ENCODE results near the gene EPHA7.

The EPHA7 gene

GRCh38 chr6:93299622-93300021, 119.7 kb downstream of the EPHA7 start:
- H4K91ac ChIP-seq (ENCODE audit: low read length) = no peak overlapping the region
- H2AFZ ChIP-seq (ENCODE audit: low read depth, low read length) = no peak overlapping the region
- H3K4ac ChIP-seq (ENCODE audit: low read depth in 1 of 2, low read length in 2 of 2) = no peak overlapping the region
- H2AK5ac ChIP-seq (ENCODE audit: low read length, severe bottlenecking) = no peak overlapping the region
- H2BK120ac ChIP-seq (ENCODE audit: low read depth, low read length) = no peak overlapping the region
- H3K27me3 ChIP-seq (ENCODE audit: control insufficient read depth in 1 of 2, insufficient read depth in 1 of 2, low read length in 2 of 2) = no peaks in the 10 kb centered on the region
- no peak overlapping the region for H2BK5ac ChIP-seq (ENCODE audit: low read depth, low read length, poor library complexity, severe bottlenecking)
- H4K8ac ChIP-seq (ENCODE audit: low read length) = no peak overlapping the region
- H3K36me3 ChIP-seq (ENCODE audit: control insufficient read depth in 1 of 2, insufficient read depth in 2 of 2, low read depth in 1 of 2, low read length in 2 of 2) = no peaks in the 10 kb centered on the region
- H3K9ac ChIP-seq (ENCODE audit: low read length) = no peak overlapping the region
- WGBS = 84% methylated on average over 3 of the region's 3 CpGs
- no peak overlapping the region for H3K27ac ChIP-seq (ENCODE audit: low read length, poor library complexity, severe bottlenecking)
- no peak for DNase-seq
- no peak overlapping the region for H3K23ac ChIP-seq (ENCODE audit: low read length in 2 of 2)
- no peak overlapping the region for H2BK12ac ChIP-seq (ENCODE audit: low read length in 2 of 2)
- no peak overlapping the region for H3K4me2 ChIP-seq (ENCODE audit: low read length, poor library complexity, severe bottlenecking)
- H3K4me3 ChIP-seq (ENCODE audit: insufficient read depth in 1 of 2, low read depth in 1 of 2, low read length in 2 of 2) = no peak overlapping the region
- H3K9me3 ChIP-seq (ENCODE audit: control insufficient read depth, low read length) = no peaks in the 10 kb centered on the region
- no peaks in the 10 kb centered on the region for H3K79me1 ChIP-seq (replicated peaks; ENCODE audit: low read length, poor library complexity, severe bottlenecking)
- H3K4me1 ChIP-seq (ENCODE audit: control insufficient read depth, insufficient read depth, low read depth, low read length) = no peaks in the 10 kb centered on the region
- no peak overlapping the region for H3K14ac ChIP-seq (ENCODE audit: low read length in 2 of 2)
- H2BK15ac ChIP-seq (ENCODE audit: low read depth, poor library complexity, severe bottlenecking) = no peak overlapping the region
- no peak overlapping the region for H3K18ac ChIP-seq (ENCODE audit: low read depth in 1 of 2, low read length in 2 of 2)

- H3K79me1 ChIP-seq (replicated peaks; ENCODE audit: low read length, poor library complexity, severe bottlenecking) = no peaks in the 10 kb centered on the region
- no peak overlapping the region for H2BK12ac ChIP-seq (ENCODE audit: low read length in 2 of 2)
- no peak overlapping the region for H3K23ac ChIP-seq (ENCODE audit: low read length in 2 of 2)
- H3K4me3 ChIP-seq (ENCODE audit: insufficient read depth in 1 of 2, low read depth in 1 of 2, low read length in 2 of 2) = no peak overlapping the region
- H3K36me3 ChIP-seq (ENCODE audit: control insufficient read depth in 1 of 2, insufficient read depth in 2 of 2, low read depth in 1 of 2, low read length in 2 of 2) = no peaks in the 10 kb centered on the region
- DNase-seq = no peak
- no peak overlapping the region for H3K9ac ChIP-seq (ENCODE audit: low read length)
- H2BK120ac ChIP-seq (ENCODE audit: low read depth, low read length) = no peak overlapping the region
- H4K91ac ChIP-seq (ENCODE audit: low read length) = no peak overlapping the region
- no peak overlapping the region for H3K14ac ChIP-seq (ENCODE audit: low read length in 2 of 2)
- no peak overlapping the region for H3K4ac ChIP-seq (ENCODE audit: low read depth in 1 of 2, low read length in 2 of 2)
- H3K4me2 ChIP-seq (ENCODE audit: low read length, poor library complexity, severe bottlenecking) = no peak overlapping the region
- no peak overlapping the region for H4K8ac ChIP-seq (ENCODE audit: low read length)
- no peak overlapping the region for H2BK15ac ChIP-seq (ENCODE audit: low read depth, poor library complexity, severe bottlenecking)
- H2AK5ac ChIP-seq (ENCODE audit: low read length, severe bottlenecking) = no peak overlapping the region
- H3K27me3 ChIP-seq (ENCODE audit: control insufficient read depth in 1 of 2, insufficient read depth in 1 of 2, low read length in 2 of 2) = no peaks in the 10 kb centered on the region
- H2BK5ac ChIP-seq (ENCODE audit: low read depth, low read length, poor library complexity, severe bottlenecking) = no peak overlapping the region
- H3K4me1 ChIP-seq (ENCODE audit: control insufficient read depth, insufficient read depth, low read depth, low read length) = no peaks in the 10 kb centered on the region
- no peaks in the 10 kb centered on the region for H3K9me3 ChIP-seq (ENCODE audit: control insufficient read depth, low read length)
- no peak overlapping the region for H3K18ac ChIP-seq (ENCODE audit: low read depth in 1 of 2, low read length in 2 of 2)
- H2AFZ ChIP-seq (ENCODE audit: low read depth, low read length) = no peak overlapping the region
- H3K27ac ChIP-seq (ENCODE audit: low read length, poor library complexity, severe bottlenecking) = no peak overlapping the region
Measured at GRCh38 chr6:93295631-93296030, 123.7 kb downstream of the EPHA7 start.

GRCh38 chr6:93294879-93295278, 124.5 kb downstream of the EPHA7 start:
- WGBS = 100% methylated on average over 1 of the region's 2 CpGs

GRCh38 chr6:93293872-93294271, 125.5 kb downstream of the EPHA7 start:
- Histone ChIP-seq H2BK12ac (ENCODE audit: low read length in 2 of 2) (no peak overlapping the region), H2BK5ac (ENCODE audit: low read depth, low read length, poor library complexity, severe bottlenecking) (no peak overlapping the region), H3K18ac (ENCODE audit: low read depth in 1 of 2, low read length in 2 of 2) (no peak overlapping the region), H3K27ac (ENCODE audit: low read length, poor library complexity, severe bottlenecking) (no peak overlapping the region), H3K4me3 (ENCODE audit: insufficient read depth in 1 of 2, low read depth in 1 of 2, low read length in 2 of 2) (no peak overlapping the region), H3K23ac (ENCODE audit: low read length in 2 of 2) (no peak overlapping the region), H2AK5ac (ENCODE audit: low read length, severe bottlenecking) (no peak overlapping the region), H3K79me1 (replicated peaks; ENCODE audit: low read length, poor library complexity, severe bottlenecking) (no peaks in the 10 kb centered on the region), H2BK120ac (ENCODE audit: low read depth, low read length) (no peak overlapping the region), H3K36me3 (ENCODE audit: control insufficient read depth in 1 of 2, insufficient read depth in 2 of 2, low read depth in 1 of 2, low read length in 2 of 2) (no peaks in the 10 kb centered on the region), H2BK15ac (ENCODE audit: low read depth, poor library complexity, severe bottlenecking) (no peak overlapping the region), H3K4me2 (ENCODE audit: low read length, poor library complexity, severe bottlenecking) (no peak overlapping the region), H4K8ac (ENCODE audit: low read length) (no peak overlapping the region), H3K27me3 (ENCODE audit: control insufficient read depth in 1 of 2, insufficient read depth in 1 of 2, low read length in 2 of 2) (no peaks in the 10 kb centered on the region), H4K91ac (ENCODE audit: low read length) (no peak overlapping the region), H2AFZ (ENCODE audit: low read depth, low read length) (no peak overlapping the region), H3K9me3 (ENCODE audit: control insufficient read depth, low read length) (no peaks in the 10 kb centered on the region), H3K4me1 (ENCODE audit: control insufficient read depth, insufficient read depth, low read depth, low read length) (no peaks in the 10 kb centered on the region), H3K4ac (ENCODE audit: low read depth in 1 of 2, low read length in 2 of 2) (no peak overlapping the region), H3K14ac (ENCODE audit: low read length in 2 of 2) (no peak overlapping the region), H3K9ac (ENCODE audit: low read length) (no peak overlapping the region)
- 93% methylated on average over 5 of the region's 6 CpGs for WGBS
- no peak for DNase-seq

More at GRCh38 chr6:93294879-93295278, 124.5 kb downstream of the EPHA7 start:
- no peak overlapping the region for H4K91ac ChIP-seq (ENCODE audit: low read length)
- H3K14ac ChIP-seq (ENCODE audit: low read length in 2 of 2) = no peak overlapping the region
- no peak overlapping the region for H3K27ac ChIP-seq (ENCODE audit: low read length, poor library complexity, severe bottlenecking)
- no peak overlapping the region for H2BK5ac ChIP-seq (ENCODE audit: low read depth, low read length, poor library complexity, severe bottlenecking)
- H3K18ac ChIP-seq (ENCODE audit: low read depth in 1 of 2, low read length in 2 of 2) = no peak overlapping the region
- H4K8ac ChIP-seq (ENCODE audit: low read length) = no peak overlapping the region
- H3K9ac ChIP-seq (ENCODE audit: low read length) = no peak overlapping the region
- no peaks in the 10 kb centered on the region for H3K27me3 ChIP-seq (ENCODE audit: control insufficient read depth in 1 of 2, insufficient read depth in 1 of 2, low read length in 2 of 2)
- H3K79me1 ChIP-seq (replicated peaks; ENCODE audit: low read length, poor library complexity, severe bottlenecking) = no peaks in the 10 kb centered on the region
- no peak for DNase-seq
- no peak overlapping the region for H2AK5ac ChIP-seq (ENCODE audit: low read length, severe bottlenecking)
- H2BK12ac ChIP-seq (ENCODE audit: low read length in 2 of 2) = no peak overlapping the region
- no peak overlapping the region for H3K4ac ChIP-seq (ENCODE audit: low read depth in 1 of 2, low read length in 2 of 2)
- no peak overlapping the region for H3K23ac ChIP-seq (ENCODE audit: low read length in 2 of 2)
- no peak overlapping the region for H3K4me3 ChIP-seq (ENCODE audit: insufficient read depth in 1 of 2, low read depth in 1 of 2, low read length in 2 of 2)
- no peak overlapping the region for H2BK120ac ChIP-seq (ENCODE audit: low read depth, low read length)
- H2BK15ac ChIP-seq (ENCODE audit: low read depth, poor library complexity, severe bottlenecking) = no peak overlapping the region
- H2AFZ ChIP-seq (ENCODE audit: low read depth, low read length) = no peak overlapping the region
- H3K9me3 ChIP-seq (ENCODE audit: control insufficient read depth, low read length) = no peaks in the 10 kb centered on the region
- no peaks in the 10 kb centered on the region for H3K4me1 ChIP-seq (ENCODE audit: control insufficient read depth, insufficient read depth, low read depth, low read length)
- no peaks in the 10 kb centered on the region for H3K36me3 ChIP-seq (ENCODE audit: control insufficient read depth in 1 of 2, insufficient read depth in 2 of 2, low read depth in 1 of 2, low read length in 2 of 2)
- no peak overlapping the region for H3K4me2 ChIP-seq (ENCODE audit: low read length, poor library complexity, severe bottlenecking)
